ENCODE measurements around the gene ALDH4A1. TPM values are rescaled to one million over a fixed set of nuclear protein-coding genes. Genes with fewer than 3 reads are reported as not detected.

The ALDH4A1 gene
- total and polyA plus RNA-seq, 9 of the 15 experiments (the other 6 are each of a cell fraction or from before 2014, with no cell fraction given), result 0.27 to 31.4 (median 16.6) TPM

- Histone ChIP-seq H3K27me3 (ENCODE audit: control insufficient read depth in 2 of 2, insufficient read depth in 2 of 2, low read length in 2 of 2) (peaks cover 13 to 59% of the 10 kb centered on the region in 2 experiments), H3K9me1 (ENCODE audit: control insufficient read depth, insufficient read depth, low read length) (no peaks in the 10 kb centered on the region), H3K79me2 (ENCODE audit: control insufficient read depth, insufficient read depth, low read length) (no peaks in the 10 kb centered on the region), H3K9me3 (replicated peaks; ENCODE audit: control insufficient read depth, insufficient read depth, low read depth, low read length) (no peaks in the 10 kb centered on the region), H3K4me1 (replicated peaks in 1 of 2; ENCODE audit: control insufficient read depth in 2 of 2, insufficient read depth in 2 of 2, low read length in 2 of 2) (peaks cover 14% of the 10 kb centered on the region in 2 experiments; a peak in 4 of 5 replicates), H3K4me2 (ENCODE audit: insufficient read depth, low read length) (no peak overlapping the region), H4K20me1 (replicated peaks; ENCODE audit: control insufficient read depth, insufficient read depth, low read length) (peaks cover 9% of the 10 kb centered on the region; the same call in 1 of the 2 replicates), H3K4me3 (no peak overlapping the region), H3K36me3 (ENCODE audit: control insufficient read depth, insufficient read depth, low read length) (no peaks in the 10 kb centered on the region), H3K9ac (ENCODE audit: insufficient read depth in 1 of 2, low read depth in 2 of 2, low read length in 2 of 2) (no peak overlapping the region), H3K27ac (ENCODE audit: extremely low read depth, low read depth, low read length) (no peak overlapping the region), H2AFZ (ENCODE audit: low read depth, low read length) (no peak overlapping the region)
- WGBS (ENCODE audit: insufficient coverage, low coverage, missing lambda C conversion rate), result under 1% methylated on average over 10 of the region's 10 CpGs
- intact Hi-C loops (cut with micrococcal nuclease), result no loop called here
- in situ Hi-C loops (cut with MboI), result no loop called here
- no peak for DNase-seq (ENCODE audit: extremely low read depth in 1 of 4, low spot score in 3 of 4)
- ChIA-PET CTCF (ENCODE audit: low intra/inter-chr PET ratio) (no interaction called here), POLR2A (interaction anchor here (0.6 kb wide), 1 partner anchor 14 kb away, joined by 3 read pairs; no protein-coding TSS in a partner anchor)
- no peak for FAIRE-seq
- TF ChIP-seq, protein P1, sequence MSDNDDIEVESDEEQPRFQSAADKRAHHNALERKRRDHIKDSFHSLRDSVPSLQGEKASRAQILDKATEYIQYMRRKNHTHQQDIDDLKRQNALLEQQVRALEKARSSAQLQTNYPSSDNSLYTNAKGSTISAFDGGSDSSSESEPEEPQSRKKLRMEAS (CRISPR knock-in tag; IDR thresholded peaks at IDR 0.05), result peak; percentile 43
- no peak for TF ChIP-seq ZNF232 (CRISPR knock-in tag; IDR thresholded peaks at IDR 0.05)
- BruUV-seq (replicated peaks), result no TSS peak
- ATAC-seq, result no peak
These were observed 29.4 kb upstream of the ALDH4A1 start for GRCh38 chr1:18931730-18932129.

GRCh38 chr1:18929686-18930085 lies 27.3 kb upstream of the ALDH4A1 start:
- H3K79me2 ChIP-seq (ENCODE audit: control insufficient read depth, insufficient read depth, low read length), result no peaks in the 10 kb centered on the region
- BruUV-seq (replicated peaks), result no TSS peak
- TF ChIP-seq FUS (optimal IDR thresholded peaks at IDR 0.05; ENCODE audit: low read depth, low read length) (no peak), KLF1 (tag; IDR thresholded peaks at IDR 0.05) (no peak), ZNF133 (CRISPR knock-in tag; IDR thresholded peaks at IDR 0.05) (no peak), GATA2 (CRISPR knock-in tag; IDR thresholded peaks at IDR 0.05) (no peak)
- TF ChIP-seq, protein P2, sequence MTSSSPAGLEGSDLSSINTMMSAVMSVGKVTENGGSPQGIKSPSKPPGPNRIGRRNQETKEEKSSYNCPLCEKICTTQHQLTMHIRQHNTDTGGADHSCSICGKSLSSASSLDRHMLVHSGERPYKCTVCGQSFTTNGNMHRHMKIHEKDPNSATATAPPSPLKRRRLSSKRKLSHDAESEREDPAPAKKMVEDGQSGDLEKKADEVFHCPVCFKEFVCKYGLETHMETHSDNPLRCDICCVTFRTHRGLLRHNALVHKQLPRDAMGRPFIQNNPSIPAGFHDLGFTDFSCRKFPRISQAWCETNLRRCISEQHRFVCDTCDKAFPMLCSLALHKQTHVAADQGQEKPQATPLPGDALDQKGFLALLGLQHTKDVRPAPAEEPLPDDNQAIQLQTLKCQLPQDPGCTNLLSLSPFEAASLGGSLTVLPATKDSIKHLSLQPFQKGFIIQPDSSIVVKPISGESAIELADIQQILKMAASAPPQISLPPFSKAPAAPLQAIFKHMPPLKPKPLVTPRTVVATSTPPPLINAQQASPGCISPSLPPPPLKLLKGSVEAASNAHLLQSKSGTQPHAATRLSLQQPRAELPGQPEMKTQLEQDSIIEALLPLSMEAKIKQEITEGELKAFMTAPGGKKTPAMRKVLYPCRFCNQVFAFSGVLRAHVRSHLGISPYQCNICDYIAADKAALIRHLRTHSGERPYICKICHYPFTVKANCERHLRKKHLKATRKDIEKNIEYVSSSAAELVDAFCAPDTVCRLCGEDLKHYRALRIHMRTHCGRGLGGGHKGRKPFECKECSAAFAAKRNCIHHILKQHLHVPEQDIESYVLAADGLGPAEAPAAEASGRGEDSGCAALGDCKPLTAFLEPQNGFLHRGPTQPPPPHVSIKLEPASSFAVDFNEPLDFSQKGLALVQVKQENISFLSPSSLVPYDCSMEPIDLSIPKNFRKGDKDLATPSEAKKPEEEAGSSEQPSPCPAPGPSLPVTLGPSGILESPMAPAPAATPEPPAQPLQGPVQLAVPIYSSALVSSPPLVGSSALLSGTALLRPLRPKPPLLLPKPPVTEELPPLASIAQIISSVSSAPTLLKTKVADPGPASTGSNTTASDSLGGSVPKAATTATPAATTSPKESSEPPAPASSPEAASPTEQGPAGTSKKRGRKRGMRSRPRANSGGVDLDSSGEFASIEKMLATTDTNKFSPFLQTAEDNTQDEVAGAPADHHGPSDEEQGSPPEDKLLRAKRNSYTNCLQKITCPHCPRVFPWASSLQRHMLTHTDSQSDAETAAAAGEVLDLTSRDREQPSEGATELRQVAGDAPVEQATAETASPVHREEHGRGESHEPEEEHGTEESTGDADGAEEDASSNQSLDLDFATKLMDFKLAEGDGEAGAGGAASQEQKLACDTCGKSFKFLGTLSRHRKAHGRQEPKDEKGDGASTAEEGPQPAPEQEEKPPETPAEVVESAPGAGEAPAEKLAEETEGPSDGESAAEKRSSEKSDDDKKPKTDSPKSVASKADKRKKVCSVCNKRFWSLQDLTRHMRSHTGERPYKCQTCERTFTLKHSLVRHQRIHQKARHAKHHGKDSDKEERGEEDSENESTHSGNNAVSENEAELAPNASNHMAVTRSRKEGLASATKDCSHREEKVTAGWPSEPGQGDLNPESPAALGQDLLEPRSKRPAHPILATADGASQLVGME (CRISPR knock-in tag; IDR thresholded peaks at IDR 0.05), result no peak
- TF ChIP-seq, protein P3, sequence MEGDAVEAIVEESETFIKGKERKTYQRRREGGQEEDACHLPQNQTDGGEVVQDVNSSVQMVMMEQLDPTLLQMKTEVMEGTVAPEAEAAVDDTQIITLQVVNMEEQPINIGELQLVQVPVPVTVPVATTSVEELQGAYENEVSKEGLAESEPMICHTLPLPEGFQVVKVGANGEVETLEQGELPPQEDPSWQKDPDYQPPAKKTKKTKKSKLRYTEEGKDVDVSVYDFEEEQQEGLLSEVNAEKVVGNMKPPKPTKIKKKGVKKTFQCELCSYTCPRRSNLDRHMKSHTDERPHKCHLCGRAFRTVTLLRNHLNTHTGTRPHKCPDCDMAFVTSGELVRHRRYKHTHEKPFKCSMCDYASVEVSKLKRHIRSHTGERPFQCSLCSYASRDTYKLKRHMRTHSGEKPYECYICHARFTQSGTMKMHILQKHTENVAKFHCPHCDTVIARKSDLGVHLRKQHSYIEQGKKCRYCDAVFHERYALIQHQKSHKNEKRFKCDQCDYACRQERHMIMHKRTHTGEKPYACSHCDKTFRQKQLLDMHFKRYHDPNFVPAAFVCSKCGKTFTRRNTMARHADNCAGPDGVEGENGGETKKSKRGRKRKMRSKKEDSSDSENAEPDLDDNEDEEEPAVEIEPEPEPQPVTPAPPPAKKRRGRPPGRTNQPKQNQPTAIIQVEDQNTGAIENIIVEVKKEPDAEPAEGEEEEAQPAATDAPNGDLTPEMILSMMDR (IDR thresholded peaks at IDR 0.05 in 2 of 3, conservative IDR thresholded peaks at IDR 0.05 in 1 of 3; ENCODE audit: insufficient read depth in 2 of 3, low read depth in 1 of 3, low read length in 3 of 3), result no peak

More at GRCh38 chr1:18929686-18930085, 27.3 kb upstream of the ALDH4A1 start:
- no peak overlapping the region for H3K4me3 ChIP-seq
- H3K9me1 ChIP-seq (ENCODE audit: control insufficient read depth, insufficient read depth, low read length), result no peaks in the 10 kb centered on the region
- intact Hi-C loops (cut with micrococcal nuclease), result no loop called here
- no peaks in the 10 kb centered on the region for H3K36me3 ChIP-seq (ENCODE audit: control insufficient read depth, insufficient read depth, low read length)
- WGBS (ENCODE audit: insufficient coverage, low coverage, missing lambda C conversion rate), result 2% methylated on average over 7 of the region's 7 CpGs
- no peak for ATAC-seq
- no peak for FAIRE-seq
- H3K27me3 ChIP-seq (ENCODE audit: control insufficient read depth in 2 of 2, insufficient read depth in 2 of 2, low read length in 2 of 2), result peaks cover 16 to 71% of the 10 kb centered on the region in 2 experiments
- peaks cover 9% of the 10 kb centered on the region; the same call in 1 of the 2 replicates for H4K20me1 ChIP-seq (replicated peaks; ENCODE audit: control insufficient read depth, insufficient read depth, low read length)
- no peak overlapping the region for H2AFZ ChIP-seq (ENCODE audit: low read depth, low read length)
- H3K4me1 ChIP-seq (replicated peaks in 1 of 2; ENCODE audit: control insufficient read depth in 2 of 2, insufficient read depth in 2 of 2, low read length in 2 of 2), result peaks cover 15 to 19% of the 10 kb centered on the region in 2 experiments; a peak in 4 of 5 replicates
- H3K9ac ChIP-seq (ENCODE audit: insufficient read depth in 1 of 2, low read depth in 2 of 2, low read length in 2 of 2), result no peak overlapping the region
- H3K4me2 ChIP-seq (ENCODE audit: insufficient read depth, low read length), result no peak overlapping the region
- CTCF ChIA-PET (ENCODE audit: low intra/inter-chr PET ratio), result no interaction called here
- DNase-seq (ENCODE audit: extremely low read depth in 1 of 4, low spot score in 3 of 4), result no peak
- POLR2A ChIA-PET, result interaction anchor here (0.6 to 0.9 kb wide), 3 partner anchors 13 to 16 kb away, joined by 3 to 6 read pairs (median 4); no protein-coding TSS in a partner anchor
- no peak overlapping the region for H3K27ac ChIP-seq (ENCODE audit: extremely low read depth, low read depth, low read length)
- no peaks in the 10 kb centered on the region for H3K9me3 ChIP-seq (replicated peaks; ENCODE audit: control insufficient read depth, insufficient read depth, low read depth, low read length)
- in situ Hi-C loops (cut with MboI), result no loop called here
